Measurements from ENCODE around the gene PPP1R9A.

DNA sequence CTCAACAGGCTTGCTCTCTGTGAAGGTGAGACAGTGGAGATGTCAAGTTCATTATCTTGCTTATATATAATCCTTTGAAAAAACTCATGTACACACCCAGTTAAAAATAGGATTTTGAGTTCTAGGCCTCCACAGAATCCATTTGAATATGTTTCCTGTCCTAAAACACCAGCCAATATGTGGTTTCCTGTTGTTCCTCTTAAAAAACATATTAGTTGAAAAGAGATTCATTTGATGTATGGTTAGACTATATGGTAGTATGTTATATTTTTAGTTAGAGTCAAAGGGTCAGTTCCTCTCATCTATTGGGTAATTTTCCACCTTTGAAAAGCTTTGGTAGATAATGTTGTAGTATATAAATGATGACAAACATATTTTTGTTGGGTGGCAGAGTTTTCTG lies 16.0 kb downstream of the PPP1R9A start:
- no peak for TF ChIP-seq POLR2A (IDR thresholded peaks at IDR 0.05)
- TF ChIP-seq, protein P1, sequence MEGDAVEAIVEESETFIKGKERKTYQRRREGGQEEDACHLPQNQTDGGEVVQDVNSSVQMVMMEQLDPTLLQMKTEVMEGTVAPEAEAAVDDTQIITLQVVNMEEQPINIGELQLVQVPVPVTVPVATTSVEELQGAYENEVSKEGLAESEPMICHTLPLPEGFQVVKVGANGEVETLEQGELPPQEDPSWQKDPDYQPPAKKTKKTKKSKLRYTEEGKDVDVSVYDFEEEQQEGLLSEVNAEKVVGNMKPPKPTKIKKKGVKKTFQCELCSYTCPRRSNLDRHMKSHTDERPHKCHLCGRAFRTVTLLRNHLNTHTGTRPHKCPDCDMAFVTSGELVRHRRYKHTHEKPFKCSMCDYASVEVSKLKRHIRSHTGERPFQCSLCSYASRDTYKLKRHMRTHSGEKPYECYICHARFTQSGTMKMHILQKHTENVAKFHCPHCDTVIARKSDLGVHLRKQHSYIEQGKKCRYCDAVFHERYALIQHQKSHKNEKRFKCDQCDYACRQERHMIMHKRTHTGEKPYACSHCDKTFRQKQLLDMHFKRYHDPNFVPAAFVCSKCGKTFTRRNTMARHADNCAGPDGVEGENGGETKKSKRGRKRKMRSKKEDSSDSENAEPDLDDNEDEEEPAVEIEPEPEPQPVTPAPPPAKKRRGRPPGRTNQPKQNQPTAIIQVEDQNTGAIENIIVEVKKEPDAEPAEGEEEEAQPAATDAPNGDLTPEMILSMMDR (IDR thresholded peaks at IDR 0.05), result no peak
